K562 (cell line): ENCODE data around the gene TMEM150A. TPM values are rescaled to one million over a fixed set of nuclear protein-coding genes. Genes with fewer than 3 reads are reported as not detected.

Experiments used
- ASH1L ChIP-seq: fragments of 450-650 bp; IDR thresholded peaks from 2 replicates; pipeline ENCODE4 v1.6.1; 2018; ENCODE audit warnings: borderline replicate concordance, mild to moderate bottlenecking, low read depth; ENCODE audit not compliant: partially characterized antibody
- CBFA2T3 ChIP-seq: fragments of 450-650 bp; IDR thresholded peaks from 2 replicates; pipeline ENCODE4 v1.6.1; 2017
- CHCHD3 ChIP-seq: fragments of 250-450 bp; sonication (Bioruptor Pico); IDR thresholded peaks from 2 replicates; pipeline ENCODE4 v2.1.2; 2022; ENCODE audit warnings: mild to moderate bottlenecking
- ELF2 ChIP-seq: fragments of 250-450 bp; sonication (Bioruptor Pico); IDR thresholded peaks from 2 replicates; pipeline ENCODE4 v1.5.0; 2021; ENCODE audit warnings: mild to moderate bottlenecking
- ESRRA ChIP-seq: fragments of 450-650 bp; IDR thresholded peaks from 2 replicates; pipeline ENCODE4 v1.6.1; 2014; ENCODE audit warnings: low read depth, mild to moderate bottlenecking, moderate library complexity, borderline replicate concordance
- FOXK1 ChIP-seq: sonication (generic); formaldehyde crosslinking; IDR thresholded peaks from 2 replicates; pipeline ENCODE4 v1.8.0; 2022; ENCODE audit warnings: missing genetic modification reagents, mild to moderate bottlenecking, borderline replicate concordance
- HDAC1 ChIP-seq, 2 experiments: fragments of 450-650 bp; IDR thresholded peaks; 2 replicates each; pipeline ENCODE4 v1.6.1; 2016 to 2017; ENCODE audit warnings: inconsistent platforms in 1 of 2, mild to moderate bottlenecking in 1 of 2, moderate library complexity in 1 of 2
- KLF13 ChIP-seq: fragments of 450-650 bp; IDR thresholded peaks from 2 replicates; pipeline ENCODE4 v1.6.1; 2016; ENCODE audit warnings: missing genetic modification characterization, low read depth, mild to moderate bottlenecking, missing compliant biosample characterization, moderate library complexity, borderline replicate concordance
- NCOA6 ChIP-seq: fragments of 450-650 bp; IDR thresholded peaks from 2 replicates; pipeline ENCODE4 v1.6.1; 2017; ENCODE audit warnings: mild to moderate bottlenecking
- PHB2 ChIP-seq: fragments of 450-650 bp; IDR thresholded peaks from 2 replicates; pipeline ENCODE4 v1.6.1; 2017; ENCODE audit warnings: low read depth
- SNRNP70 ChIP-seq: fragments of 200-400 bp; formaldehyde crosslinking; optimal IDR thresholded peaks from 2 replicates; pipeline ENCODE3; 2017; ENCODE audit warnings: low read depth, low read length
- ZC3H4 ChIP-seq: sonication (generic); formaldehyde crosslinking; IDR thresholded peaks from 2 replicates; pipeline ENCODE4 v1.9.0; 2021; ENCODE audit warnings: missing genetic modification reagents, borderline replicate concordance
- ZNF695 ChIP-seq: fragments of 450-650 bp; formaldehyde crosslinking; IDR thresholded peaks from 2 replicates; pipeline ENCODE4 v1.4.0; 2020; ENCODE audit warnings: mild to moderate bottlenecking, moderate library complexity
- ZNF76 ChIP-seq: fragments of 250-450 bp; sonication (Bioruptor Pico); IDR thresholded peaks from 2 replicates; pipeline ENCODE4 v1.4.0; 2020; ENCODE audit warnings: mild to moderate bottlenecking, moderate library complexity, borderline replicate concordance
- polyA plus RNA-seq, 8 experiments: library from polyadenylated mRNA; depleted of rRNA in 4 of 8; stranded (reverse) in 5 of 8; unstranded in 3 of 8; fragments of >200 nt; fragmentation: Nextera tagmentation in 2 of 8; fragmentation: Illumina TruSeq in 1 of 8; extraction: Ambion mirVana in 2 of 8; extraction: Trizol in 1 of 8; gene quantifications; 2 replicates each; pipeline versions ENCODE4 v1.2.1 to v1.2.3, GENCODE V29; 2011 to 2014; ENCODE audit warnings: inconsistent platforms in 1 of 8, missing spikeins in 1 of 8
- total RNA-seq, 7 experiments: library from RNA; depleted of rRNA in 6 of 7; stranded (reverse); fragments of >200 nt in 6 of 7; fragmentation: Illumina TruSeq in 2 of 7; extraction: Trizol in 2 of 7; gene quantifications; 2 replicates each; pipeline versions ENCODE4 v1.2.1 to v1.2.3, GENCODE V29; 2011 to 2021; ENCODE audit warnings: low replicate concordance in 1 of 7
- TF ChIP-seq, protein P1 (sequence below): fragments of 450-650 bp; formaldehyde crosslinking; IDR thresholded peaks from 2 replicates; pipeline ENCODE4 v1.4.0; 2020; ENCODE audit warnings: mild to moderate bottlenecking, moderate library complexity
- TF ChIP-seq, protein P2 (sequence below): fragments of 250-450 bp; sonication (Bioruptor Pico); IDR thresholded peaks from 2 replicates; pipeline ENCODE4 v1.5.0; 2020; ENCODE audit warnings: mild to moderate bottlenecking
- TF ChIP-seq, protein P3 (sequence below): fragments of 250-450 bp; sonication (Bioruptor Pico); IDR thresholded peaks from 2 replicates; pipeline ENCODE4 v1.4.0; 2020; ENCODE audit warnings: mild to moderate bottlenecking, moderate library complexity
- TF ChIP-seq, protein P4 (sequence below): fragments of 250-450 bp; sonication (Bioruptor Pico); IDR thresholded peaks from 2 replicates; pipeline ENCODE4 v1.8.0; 2022; ENCODE audit warnings: inconsistent platforms
- TF ChIP-seq, protein P5 (sequence below): sonication (generic); formaldehyde crosslinking; IDR thresholded peaks from 2 replicates; pipeline ENCODE4 v1.9.0; 2022; ENCODE audit warnings: mild to moderate bottlenecking, missing genetic modification reagents
- TF ChIP-seq, protein P6 (sequence below): fragments of 450-650 bp; IDR thresholded peaks from 2 replicates; pipeline ENCODE4 v1.6.1; 2016; ENCODE audit warnings: missing biosample characterization, missing genetic modification characterization
- TF ChIP-seq, protein P7 (sequence below): fragments of 450-650 bp; formaldehyde crosslinking; IDR thresholded peaks from 2 replicates; pipeline ENCODE4 v1.4.0; 2022; ENCODE audit warnings: missing genetic modification characterization

Gene TMEM150A
- total and polyA plus RNA-seq, 9 of the 15 experiments (the other 6 are each of a cell fraction or from before 2014, with no cell fraction given), result 3.9 to 17.1 (median 8.4) TPM

DNA sequence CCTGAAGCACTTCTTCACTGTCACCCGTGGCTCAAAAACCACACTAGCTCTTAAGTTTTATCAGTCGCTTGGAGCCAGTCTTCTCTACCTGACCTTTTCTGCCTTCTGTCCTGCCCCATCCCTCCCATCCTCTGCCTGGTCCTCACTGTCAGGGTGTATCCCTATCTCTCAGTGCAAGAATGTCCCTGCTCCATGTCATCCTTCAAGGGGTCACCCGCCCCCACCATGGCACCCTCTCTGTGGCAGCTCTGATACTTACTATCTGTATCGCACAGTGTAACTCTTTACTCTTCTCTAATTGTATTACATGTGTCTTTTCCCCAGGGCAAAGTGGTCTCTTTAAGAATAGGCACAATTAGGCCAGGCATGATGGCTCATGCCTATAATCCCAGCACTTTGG is 13.9 kb downstream of the TMEM150A start (continued):
- peak in 1 of 2 experiments; percentile 37; a peak in 1 of 4 replicates for TF ChIP-seq HDAC1 (IDR thresholded peaks at IDR 0.05)
- TF ChIP-seq, protein P1, sequence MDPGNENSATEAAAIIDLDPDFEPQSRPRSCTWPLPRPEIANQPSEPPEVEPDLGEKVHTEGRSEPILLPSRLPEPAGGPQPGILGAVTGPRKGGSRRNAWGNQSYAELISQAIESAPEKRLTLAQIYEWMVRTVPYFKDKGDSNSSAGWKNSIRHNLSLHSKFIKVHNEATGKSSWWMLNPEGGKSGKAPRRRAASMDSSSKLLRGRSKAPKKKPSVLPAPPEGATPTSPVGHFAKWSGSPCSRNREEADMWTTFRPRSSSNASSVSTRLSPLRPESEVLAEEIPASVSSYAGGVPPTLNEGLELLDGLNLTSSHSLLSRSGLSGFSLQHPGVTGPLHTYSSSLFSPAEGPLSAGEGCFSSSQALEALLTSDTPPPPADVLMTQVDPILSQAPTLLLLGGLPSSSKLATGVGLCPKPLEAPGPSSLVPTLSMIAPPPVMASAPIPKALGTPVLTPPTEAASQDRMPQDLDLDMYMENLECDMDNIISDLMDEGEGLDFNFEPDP, result no peak
- no peak for TF ChIP-seq ESRRA
- TF ChIP-seq, protein P2, sequence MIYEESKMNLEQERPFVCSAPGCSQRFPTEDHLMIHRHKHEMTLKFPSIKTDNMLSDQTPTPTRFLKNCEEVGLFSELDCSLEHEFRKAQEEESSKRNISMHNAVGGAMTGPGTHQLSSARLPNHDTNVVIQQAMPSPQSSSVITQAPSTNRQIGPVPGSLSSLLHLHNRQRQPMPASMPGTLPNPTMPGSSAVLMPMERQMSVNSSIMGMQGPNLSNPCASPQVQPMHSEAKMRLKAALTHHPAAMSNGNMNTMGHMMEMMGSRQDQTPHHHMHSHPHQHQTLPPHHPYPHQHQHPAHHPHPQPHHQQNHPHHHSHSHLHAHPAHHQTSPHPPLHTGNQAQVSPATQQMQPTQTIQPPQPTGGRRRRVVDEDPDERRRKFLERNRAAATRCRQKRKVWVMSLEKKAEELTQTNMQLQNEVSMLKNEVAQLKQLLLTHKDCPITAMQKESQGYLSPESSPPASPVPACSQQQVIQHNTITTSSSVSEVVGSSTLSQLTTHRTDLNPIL (CRISPR knock-in tag), result no peak
- TF ChIP-seq, protein P3, sequence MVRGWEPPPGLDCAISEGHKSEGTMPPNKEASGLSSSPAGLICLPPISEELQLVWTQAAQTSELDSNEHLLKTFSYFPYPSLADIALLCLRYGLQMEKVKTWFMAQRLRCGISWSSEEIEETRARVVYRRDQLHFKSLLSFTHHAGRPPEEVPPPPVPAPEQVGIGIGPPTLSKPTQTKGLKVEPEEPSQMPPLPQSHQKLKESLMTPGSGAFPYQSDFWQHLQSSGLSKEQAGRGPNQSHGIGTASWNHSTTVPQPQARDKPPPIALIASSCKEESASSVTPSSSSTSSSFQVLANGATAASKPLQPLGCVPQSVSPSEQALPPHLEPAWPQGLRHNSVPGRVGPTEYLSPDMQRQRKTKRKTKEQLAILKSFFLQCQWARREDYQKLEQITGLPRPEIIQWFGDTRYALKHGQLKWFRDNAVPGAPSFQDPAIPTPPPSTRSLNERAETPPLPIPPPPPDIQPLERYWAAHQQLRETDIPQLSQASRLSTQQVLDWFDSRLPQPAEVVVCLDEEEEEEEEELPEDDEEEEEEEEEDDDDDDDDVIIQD (CRISPR knock-in tag), result no peak
- TF ChIP-seq ZNF76, result no peak
- TF ChIP-seq PHB2, result no peak; the same call in 1 of the 2 replicates
- TF ChIP-seq, protein P4, sequence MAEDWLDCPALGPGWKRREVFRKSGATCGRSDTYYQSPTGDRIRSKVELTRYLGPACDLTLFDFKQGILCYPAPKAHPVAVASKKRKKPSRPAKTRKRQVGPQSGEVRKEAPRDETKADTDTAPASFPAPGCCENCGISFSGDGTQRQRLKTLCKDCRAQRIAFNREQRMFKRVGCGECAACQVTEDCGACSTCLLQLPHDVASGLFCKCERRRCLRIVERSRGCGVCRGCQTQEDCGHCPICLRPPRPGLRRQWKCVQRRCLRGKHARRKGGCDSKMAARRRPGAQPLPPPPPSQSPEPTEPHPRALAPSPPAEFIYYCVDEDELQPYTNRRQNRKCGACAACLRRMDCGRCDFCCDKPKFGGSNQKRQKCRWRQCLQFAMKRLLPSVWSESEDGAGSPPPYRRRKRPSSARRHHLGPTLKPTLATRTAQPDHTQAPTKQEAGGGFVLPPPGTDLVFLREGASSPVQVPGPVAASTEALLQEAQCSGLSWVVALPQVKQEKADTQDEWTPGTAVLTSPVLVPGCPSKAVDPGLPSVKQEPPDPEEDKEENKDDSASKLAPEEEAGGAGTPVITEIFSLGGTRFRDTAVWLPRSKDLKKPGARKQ (CRISPR knock-in tag), result no peak
- TF ChIP-seq NCOA6, result no peak
- no peak for TF ChIP-seq ZC3H4 (CRISPR knock-in tag)
- no peak for TF ChIP-seq KLF13 (tag)
- TF ChIP-seq ELF2 (CRISPR knock-in tag), result no peak
- no peak for TF ChIP-seq SNRNP70
- no peak for TF ChIP-seq ASH1L
- TF ChIP-seq, protein P5, sequence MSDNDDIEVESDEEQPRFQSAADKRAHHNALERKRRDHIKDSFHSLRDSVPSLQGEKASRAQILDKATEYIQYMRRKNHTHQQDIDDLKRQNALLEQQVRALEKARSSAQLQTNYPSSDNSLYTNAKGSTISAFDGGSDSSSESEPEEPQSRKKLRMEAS (CRISPR knock-in tag), result no peak
- no peak for TF ChIP-seq FOXK1
- TF ChIP-seq, protein P6, sequence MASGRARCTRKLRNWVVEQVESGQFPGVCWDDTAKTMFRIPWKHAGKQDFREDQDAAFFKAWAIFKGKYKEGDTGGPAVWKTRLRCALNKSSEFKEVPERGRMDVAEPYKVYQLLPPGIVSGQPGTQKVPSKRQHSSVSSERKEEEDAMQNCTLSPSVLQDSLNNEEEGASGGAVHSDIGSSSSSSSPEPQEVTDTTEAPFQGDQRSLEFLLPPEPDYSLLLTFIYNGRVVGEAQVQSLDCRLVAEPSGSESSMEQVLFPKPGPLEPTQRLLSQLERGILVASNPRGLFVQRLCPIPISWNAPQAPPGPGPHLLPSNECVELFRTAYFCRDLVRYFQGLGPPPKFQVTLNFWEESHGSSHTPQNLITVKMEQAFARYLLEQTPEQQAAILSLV (tag), result no peak
- TF ChIP-seq CBFA2T3, result peak; percentile 94
- TF ChIP-seq, protein P7, sequence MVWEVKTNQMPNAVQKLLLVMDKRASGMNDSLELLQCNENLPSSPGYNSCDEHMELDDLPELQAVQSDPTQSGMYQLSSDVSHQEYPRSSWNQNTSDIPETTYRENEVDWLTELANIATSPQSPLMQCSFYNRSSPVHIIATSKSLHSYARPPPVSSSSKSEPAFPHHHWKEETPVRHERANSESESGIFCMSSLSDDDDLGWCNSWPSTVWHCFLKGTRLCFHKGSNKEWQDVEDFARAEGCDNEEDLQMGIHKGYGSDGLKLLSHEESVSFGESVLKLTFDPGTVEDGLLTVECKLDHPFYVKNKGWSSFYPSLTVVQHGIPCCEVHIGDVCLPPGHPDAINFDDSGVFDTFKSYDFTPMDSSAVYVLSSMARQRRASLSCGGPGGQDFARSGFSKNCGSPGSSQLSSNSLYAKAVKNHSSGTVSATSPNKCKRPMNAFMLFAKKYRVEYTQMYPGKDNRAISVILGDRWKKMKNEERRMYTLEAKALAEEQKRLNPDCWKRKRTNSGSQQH (CRISPR knock-in tag), result no peak
- TF ChIP-seq CHCHD3 (CRISPR knock-in tag), result no peak
- no peak for TF ChIP-seq ZNF695 (CRISPR knock-in tag)
